SU-DHL-6 (cell line): ENCODE data around the gene RSBN1L.

Experiments
- H2AFZ ChIP-seq: fragments of 200-600 bp; sonication (generic); 2 replicates; pipeline ENCODE4 v1.6.1; 2014; ENCODE audit warnings: low read depth, mild to moderate bottlenecking, moderate library complexity, mixed read lengths, antibody characterized with exemption, low read length; ENCODE audit not compliant: severe bottlenecking
- H3F3A ChIP-seq: fragments of 200-600 bp; shearing (Covaris generic); 2 replicates; pipeline ENCODE4 v1.6.0; 2016; ENCODE audit warnings: antibody characterized with exemption, mild to moderate bottlenecking; ENCODE audit not compliant: insufficient read depth
- H3K27ac ChIP-seq: fragments of 200-600 bp; sonication (generic); 2 replicates; pipeline ENCODE4 v1.5.1; 2016; ENCODE audit warnings: low read depth, mild to moderate bottlenecking, low read length, moderate library complexity, mixed read lengths
- H3K27me3 ChIP-seq: fragments of 200-600 bp; sonication (generic), shearing (Covaris generic); 2 replicates; pipeline ENCODE4 v1.6.0; 2014; ENCODE audit warnings: mild to moderate bottlenecking, low read length
- H3K36me3 ChIP-seq: fragments of 200-600 bp; sonication (generic); 2 replicates; pipeline ENCODE4 v1.6.1; 2014; ENCODE audit warnings: mild to moderate bottlenecking, low read length, mixed read lengths
- H3K4me2 ChIP-seq: fragments of 300-600, 200-600 bp; shearing (Covaris generic), sonication (generic); 2 replicates; pipeline ENCODE4 v1.6.0; 2014; ENCODE audit warnings: low read length, low read depth, mild to moderate bottlenecking; ENCODE audit not compliant: poor library complexity, severe bottlenecking
- H3K4me3 ChIP-seq: fragments of 200-600 bp; sonication (generic); 2 replicates; pipeline ENCODE4 v1.5.1; 2014; ENCODE audit warnings: antibody characterized with exemption, low read length, mild to moderate bottlenecking, mixed read lengths; ENCODE audit not compliant: insufficient read depth, poor library complexity, severe bottlenecking
- H3K79me2 ChIP-seq: fragments of 200-600 bp; sonication (generic); 2 replicates; pipeline ENCODE4 v1.6.1; 2014; ENCODE audit warnings: mild to moderate bottlenecking, low read length, moderate library complexity; ENCODE audit not compliant: insufficient read depth
- H3K9ac ChIP-seq: fragments of 200-600 bp; sonication (generic); 2 replicates; pipeline ENCODE4 v1.7.0; 2014; ENCODE audit warnings: mild to moderate bottlenecking, low read length
- H3K9me2 ChIP-seq: fragments of 200-600 bp; sonication (generic); replicated peaks from 2 replicates; pipeline ENCODE4 v1.6.1; 2014; ENCODE audit warnings: low read length; ENCODE audit not compliant: insufficient read depth
- H3K9me3 ChIP-seq: fragments of 200-600 bp; sonication (generic); 2 replicates; pipeline ENCODE4 v1.6.1; 2014; ENCODE audit warnings: low read length, mixed read lengths; ENCODE audit not compliant: insufficient read depth
- H4K20me1 ChIP-seq: fragments of 200-600 bp; sonication (generic); 2 replicates; pipeline ENCODE4 v1.6.1; 2014; ENCODE audit warnings: low read depth, mild to moderate bottlenecking, antibody characterized with exemption, low read length, moderate library complexity, mixed read lengths
- EZH2phosphoT487 ChIP-seq: fragments of 200-600 bp; sonication (generic), shearing (Covaris generic); conservative IDR thresholded peaks from 2 replicates; pipeline ENCODE4 v1.6.1; 2018; ENCODE audit warnings: mild to moderate bottlenecking, antibody characterized with exemption, low read length, moderate library complexity, mixed read lengths
- TF ChIP-seq, protein P1 (sequence below): fragments of 200-600 bp; sonication (generic); IDR thresholded peaks from one replicate; pipeline ENCODE4 v1.5.1; 2017; ENCODE audit warnings: antibody characterized with exemption, mild to moderate bottlenecking, low read length, moderate library complexity; ENCODE audit not compliant: insufficient read depth, poor library complexity, severe bottlenecking

The RSBN1L gene

GRCh38 chr7:77696057-77696642 lies at the start of gene RSBN1L:
Gene RSBN1L (plus strand): TSS chr7:77696459. CDS start chr7:77696470, 11 bp downstream.
- H3K9me2 ChIP-seq = no peaks in the 10 kb centered on the region
- no peak for TF ChIP-seq EZH2phosphoT487
- TF ChIP-seq, protein P1, sequence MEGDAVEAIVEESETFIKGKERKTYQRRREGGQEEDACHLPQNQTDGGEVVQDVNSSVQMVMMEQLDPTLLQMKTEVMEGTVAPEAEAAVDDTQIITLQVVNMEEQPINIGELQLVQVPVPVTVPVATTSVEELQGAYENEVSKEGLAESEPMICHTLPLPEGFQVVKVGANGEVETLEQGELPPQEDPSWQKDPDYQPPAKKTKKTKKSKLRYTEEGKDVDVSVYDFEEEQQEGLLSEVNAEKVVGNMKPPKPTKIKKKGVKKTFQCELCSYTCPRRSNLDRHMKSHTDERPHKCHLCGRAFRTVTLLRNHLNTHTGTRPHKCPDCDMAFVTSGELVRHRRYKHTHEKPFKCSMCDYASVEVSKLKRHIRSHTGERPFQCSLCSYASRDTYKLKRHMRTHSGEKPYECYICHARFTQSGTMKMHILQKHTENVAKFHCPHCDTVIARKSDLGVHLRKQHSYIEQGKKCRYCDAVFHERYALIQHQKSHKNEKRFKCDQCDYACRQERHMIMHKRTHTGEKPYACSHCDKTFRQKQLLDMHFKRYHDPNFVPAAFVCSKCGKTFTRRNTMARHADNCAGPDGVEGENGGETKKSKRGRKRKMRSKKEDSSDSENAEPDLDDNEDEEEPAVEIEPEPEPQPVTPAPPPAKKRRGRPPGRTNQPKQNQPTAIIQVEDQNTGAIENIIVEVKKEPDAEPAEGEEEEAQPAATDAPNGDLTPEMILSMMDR = no peak
- H3K4me2 ChIP-seq = peak within 1 kb of the TSS; percentile 80
- no peaks in the 10 kb centered on the region for H3K27me3 ChIP-seq
- H3K79me2 ChIP-seq = peaks cover 94% of the 10 kb centered on the region
- 0 out of 2 replicates have a peak, but pooled peaks cover under 1% of the 10 kb centered on the region for H3K36me3 ChIP-seq
- H2AFZ ChIP-seq = peak within 1 kb of the TSS; percentile 70
- peak within 1 kb of the TSS; percentile 100 for H3K4me3 ChIP-seq
- peak within 1 kb of the TSS; percentile 77 for H3K27ac ChIP-seq
- peaks cover 34% of the 10 kb centered on the region for H3F3A ChIP-seq
- no peaks in the 10 kb centered on the region for H3K9me3 ChIP-seq
- H3K9ac ChIP-seq = peak within 1 kb of the TSS; percentile 92
- H4K20me1 ChIP-seq = peaks cover 12% of the 10 kb centered on the region; the same call in 1 of the 2 replicates

DNA sequence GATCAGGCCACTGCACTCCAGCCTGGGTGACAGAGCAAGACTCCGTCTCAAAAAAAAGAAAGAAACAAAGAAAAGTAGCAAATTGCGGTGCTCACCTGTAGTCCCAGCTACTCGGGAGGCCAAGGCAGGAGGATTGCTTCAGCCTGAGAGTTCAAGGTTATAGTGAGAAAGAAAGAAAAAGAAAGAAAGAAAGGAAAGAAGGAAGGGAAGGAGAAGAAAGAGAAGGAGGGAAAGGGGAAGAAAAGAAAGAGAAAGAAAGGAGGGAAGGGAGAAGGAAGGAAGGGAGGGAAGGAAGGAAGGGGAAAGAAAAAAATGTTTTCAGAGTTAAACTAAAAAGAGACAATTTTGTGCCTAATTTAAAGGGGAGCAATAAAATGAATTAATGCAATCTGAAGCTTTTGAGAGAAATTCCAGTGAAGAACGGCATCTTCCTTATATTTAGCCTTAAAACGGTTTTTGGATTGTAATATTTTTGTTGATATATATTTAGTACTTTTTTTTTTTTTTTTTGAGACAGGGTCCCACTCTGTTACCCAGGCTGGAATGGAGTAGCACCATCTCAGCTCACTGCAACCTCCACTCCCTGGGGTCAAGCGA lies 47.4 kb upstream of the RSBN1L start:
- no peak overlapping the region for H3K9ac ChIP-seq
- H3K79me2 ChIP-seq = no peaks in the 10 kb centered on the region
- H3K4me3 ChIP-seq = no peak overlapping the region
- H3K4me2 ChIP-seq = no peak overlapping the region
- H3K36me3 ChIP-seq = no peaks in the 10 kb centered on the region
- no peaks in the 10 kb centered on the region for H3F3A ChIP-seq
- no peaks in the 10 kb centered on the region for H4K20me1 ChIP-seq
- H3K9me3 ChIP-seq = no peaks in the 10 kb centered on the region
- no peak overlapping the region for H2AFZ ChIP-seq
- H3K9me2 ChIP-seq = no peaks in the 10 kb centered on the region
- no peak overlapping the region for H3K27ac ChIP-seq
- TF ChIP-seq, protein P1 = no peak
- no peak for TF ChIP-seq EZH2phosphoT487
- no peaks in the 10 kb centered on the region for H3K27me3 ChIP-seq

DNA sequence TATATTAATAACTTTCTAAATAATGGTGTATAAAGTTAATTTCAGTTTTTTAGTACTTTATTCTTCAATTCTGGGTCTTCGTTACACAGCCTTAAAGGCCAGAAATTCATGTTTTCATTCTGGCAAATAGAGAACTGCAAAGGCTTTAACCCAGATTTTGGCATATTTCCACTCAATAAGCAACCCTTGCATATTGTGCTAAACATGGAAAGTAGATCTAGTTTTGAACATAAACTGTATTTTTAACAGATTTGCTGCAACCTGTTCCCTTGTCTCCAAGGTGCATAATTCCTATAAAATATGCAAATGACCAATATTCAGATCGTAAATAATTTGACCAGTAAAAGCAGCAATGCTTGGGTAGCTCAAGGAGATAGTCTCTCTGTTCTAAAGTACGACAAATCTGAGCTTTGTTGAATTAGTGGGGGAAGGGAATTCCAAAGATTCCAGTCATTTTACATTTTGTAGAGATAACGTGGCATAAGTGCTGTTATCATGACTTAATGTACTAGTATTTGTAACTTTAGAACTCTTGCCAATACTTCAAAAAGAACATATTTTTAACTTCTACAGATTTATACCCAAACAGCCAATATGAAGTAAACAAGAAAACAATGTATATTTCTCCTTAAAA lies 46.4 kb upstream of the RSBN1L start:
- no peaks in the 10 kb centered on the region for H3F3A ChIP-seq
- no peak for TF ChIP-seq EZH2phosphoT487
- TF ChIP-seq, protein P1 = no peak
- no peak overlapping the region for H3K4me2 ChIP-seq
- H3K9me2 ChIP-seq = no peaks in the 10 kb centered on the region
- no peaks in the 10 kb centered on the region for H3K79me2 ChIP-seq
- H3K9me3 ChIP-seq = no peaks in the 10 kb centered on the region
- H3K27me3 ChIP-seq = no peaks in the 10 kb centered on the region
- H3K27ac ChIP-seq = no peak overlapping the region
- H4K20me1 ChIP-seq = no peaks in the 10 kb centered on the region
- no peak overlapping the region for H2AFZ ChIP-seq
- H3K4me3 ChIP-seq = no peak overlapping the region
- H3K36me3 ChIP-seq = no peaks in the 10 kb centered on the region
- H3K9ac ChIP-seq = no peak overlapping the region
